K562 (cell line): ENCODE data around the gene PDZD8. TPM values are rescaled to one million over a fixed set of nuclear protein-coding genes. Genes with fewer than 3 reads are reported as not detected.

Source experiments
- ATAC-seq: fragments of 200-7000 bp; cut with Tn5 transposase; 3 replicates; pipeline ENCODE4 v1.9.1; 2020; ENCODE audit warnings: moderate library complexity
- BruUV-seq: library from RNA; stranded (reverse); fragments of 400-500 nt; replicated peaks from 2 replicates; lab custom pipeline; 2021; lab: Mats Ljungman, UMichigan
- CTCF ChIA-PET: fragments of 300-600 bp; formaldehyde crosslinking; extraction: SDS; loops from one replicate; lab custom pipeline; 2021; ENCODE audit warnings: low intra/inter-chr PET ratio; lab: Yijun Ruan, JAX
- POLR2A ChIA-PET: fragments of 300-600, 350-650 bp; sonication (Branson Sonifier 250); formaldehyde crosslinking; extraction: SDS; loops from one replicate; lab custom pipeline; 2021; ENCODE audit warnings: antibody characterized with exemption, inconsistent platforms; lab: Yijun Ruan, JAX
- DNase-seq, 4 experiments: peaks; one replicate each; pipeline versions ENCODE4 v3.0.0 to v3.0.0-alpha.2; 2011 to 2018; ENCODE audit warnings: low spot score in 3 of 4, mixed read lengths in 3 of 4; ENCODE audit errors: extremely low read depth in 1 of 4
- FAIRE-seq: peaks from 2 replicates; lab custom pipeline; 2011; peaks lifted over from hg19 to GRCh38; lab: Jason Lieb, UNC
- H2AFZ ChIP-seq: 2 replicates; pipeline ENCODE4 v1.6.0; 2011; ENCODE audit warnings: low read depth, low read length, control low read depth, inconsistent platforms
- H3K27ac ChIP-seq: fragments of 200-600 bp; 3 replicates; pipeline ENCODE4 v1.8.0; 2011; ENCODE audit warnings: low read depth, mild to moderate bottlenecking, control low read depth, inconsistent platforms, low read length, moderate library complexity, mixed read lengths; ENCODE audit errors: extremely low read depth
- H3K27me3 ChIP-seq, 2 experiments: fragments of 300-600 bp in 1 of 2; 2 replicates in 1 of 2; 3 replicates in 1 of 2; pipeline versions ENCODE4 v1.6.0 to v1.8.0; 2011; ENCODE audit warnings: inconsistent platforms in 2 of 2, low read length in 2 of 2, mild to moderate bottlenecking in 1 of 2, mixed read lengths in 1 of 2, moderate library complexity in 1 of 2; ENCODE audit not compliant: control insufficient read depth in 2 of 2, insufficient read depth in 2 of 2
- H3K36me3 ChIP-seq: fragments of 300-600 bp; 3 replicates; pipeline ENCODE4 v1.8.0; 2011; ENCODE audit warnings: mild to moderate bottlenecking, low read length, inconsistent platforms; ENCODE audit not compliant: control insufficient read depth, insufficient read depth
- H3K4me1 ChIP-seq, 2 experiments: fragments of 200-600 bp in 1 of 2; replicated peaks in 1 of 2; 2 replicates in 1 of 2; 3 replicates in 1 of 2; pipeline versions ENCODE4 v1.5.1 to v1.8.0; 2011; ENCODE audit warnings: inconsistent platforms in 2 of 2, low read length in 2 of 2, mild to moderate bottlenecking in 1 of 2, mixed read lengths in 1 of 2, moderate library complexity in 1 of 2; ENCODE audit not compliant: control insufficient read depth in 2 of 2, insufficient read depth in 2 of 2
- H3K4me2 ChIP-seq: 2 replicates; pipeline ENCODE4 v1.6.1; 2011; ENCODE audit warnings: low read length, control low read depth, inconsistent platforms, mixed read lengths; ENCODE audit not compliant: insufficient read depth
- H3K4me3 ChIP-seq: fragments of 200-600 bp; sonication (generic), shearing (Covaris generic); 2 replicates; pipeline ENCODE4 v1.5.1; 2016; ENCODE audit warnings: control low read depth, inconsistent platforms
- H3K79me2 ChIP-seq: fragments of 200-600 bp; 3 replicates; pipeline ENCODE4 v1.8.0; 2011; ENCODE audit warnings: low read length, inconsistent platforms; ENCODE audit not compliant: control insufficient read depth, insufficient read depth
- H3K9ac ChIP-seq, 2 experiments: 2 replicates each; pipeline versions ENCODE4 v1.6.0 to v1.6.1; 2011; ENCODE audit warnings: low read depth in 2 of 2, low read length in 2 of 2, control low read depth in 1 of 2, inconsistent platforms in 1 of 2, mild to moderate bottlenecking in 1 of 2, mixed read lengths in 1 of 2; ENCODE audit not compliant: insufficient read depth in 1 of 2
- H3K9me1 ChIP-seq: one replicate; pipeline ENCODE4 v1.6.0; 2011; ENCODE audit warnings: inconsistent platforms, mild to moderate bottlenecking, low read length, moderate library complexity; ENCODE audit not compliant: control insufficient read depth, insufficient read depth
- H3K9me3 ChIP-seq: replicated peaks from 2 replicates; pipeline ENCODE4 v1.5.1; 2011; ENCODE audit warnings: low read depth, low read length, inconsistent platforms; ENCODE audit not compliant: control insufficient read depth, insufficient read depth
- H4K20me1 ChIP-seq: replicated peaks from 2 replicates; pipeline ENCODE4 v1.6.1; 2011; ENCODE audit warnings: low read length, inconsistent platforms, mixed read lengths; ENCODE audit not compliant: control insufficient read depth, insufficient read depth
- ESRRB ChIP-seq: fragments of 250-450 bp; sonication (Bioruptor Pico); IDR thresholded peaks from 2 replicates; pipeline ENCODE4 v1.5.0; 2020; ENCODE audit warnings: mild to moderate bottlenecking, moderate library complexity, borderline replicate concordance
- GABPA ChIP-seq: fragments of 200-800 bp; sonication (Bioruptor generic); conservative IDR thresholded peaks from 2 replicates; pipeline ENCODE4 v1.6.1; 2016; ENCODE audit warnings: low read depth, missing genetic modification characterization, missing compliant biosample characterization
- HNRNPUL1 ChIP-seq: fragments of 200-400 bp; formaldehyde crosslinking; IDR thresholded peaks from 2 replicates; pipeline ENCODE4 v1.6.1; 2017; ENCODE audit warnings: low read length
- LCOR ChIP-seq: sonication (generic); formaldehyde crosslinking; IDR thresholded peaks from 2 replicates; pipeline ENCODE4 v1.8.0; 2022; ENCODE audit warnings: mild to moderate bottlenecking, missing genetic modification reagents
- NR1H2 ChIP-seq: sonication (generic); formaldehyde crosslinking; IDR thresholded peaks from 2 replicates; pipeline ENCODE4 v1.4.0; 2020; ENCODE audit warnings: mild to moderate bottlenecking, missing genetic modification reagents
- TEAD2 ChIP-seq: fragments of 450-650 bp; IDR thresholded peaks from 2 replicates; pipeline ENCODE4 v1.6.1; 2016; ENCODE audit warnings: missing genetic modification characterization, control low read depth, missing compliant biosample characterization
- ZNF232 ChIP-seq: sonication (generic); formaldehyde crosslinking; IDR thresholded peaks from 2 replicates; pipeline ENCODE4 v1.8.0; 2022; ENCODE audit warnings: mild to moderate bottlenecking, missing genetic modification reagents
- ZNF24 ChIP-seq: fragments of 450-650 bp; IDR thresholded peaks from 2 replicates; pipeline ENCODE4 v1.6.1; 2016
- WGBS: fragments of 100-300 bp; shearing (Covaris generic); methylation state at CpG from one replicate; pipeline ENCODE4 v1.1.6; 2016; ENCODE audit warnings: low coverage, mixed read lengths; ENCODE audit not compliant: insufficient coverage; ENCODE audit errors: missing lambda C conversion rate; 5-methylcytosine and 5-hydroxymethylcytosine counted together
- in situ Hi-C: fragments of 300-500 bp; cut with MboI; formaldehyde crosslinking; loops from 4 replicates; pipeline ENCODE4 v1.15.0; 2018; ENCODE audit warnings: inconsistent platforms, mixed read lengths
- intact Hi-C: fragments of 100-400 bp; cut with micrococcal nuclease; formaldehyde crosslinking; loops from 2 replicates; pipeline ENCODE4 v1.14.2; 2022
- polyA plus RNA-seq, 8 experiments: library from polyadenylated mRNA; depleted of rRNA in 4 of 8; stranded (reverse) in 5 of 8; unstranded in 3 of 8; fragments of >200 nt; fragmentation: Nextera tagmentation in 2 of 8; fragmentation: Illumina TruSeq in 1 of 8; extraction: Ambion mirVana in 2 of 8; extraction: Trizol in 1 of 8; gene quantifications; 2 replicates each; pipeline versions ENCODE4 v1.2.1 to v1.2.3, GENCODE V29; 2011 to 2014; ENCODE audit warnings: inconsistent platforms in 1 of 8, missing spikeins in 1 of 8
- total RNA-seq, 7 experiments: library from RNA; depleted of rRNA in 6 of 7; stranded (reverse); fragments of >200 nt in 6 of 7; fragmentation: Illumina TruSeq in 2 of 7; extraction: Trizol in 2 of 7; gene quantifications; 2 replicates each; pipeline versions ENCODE4 v1.2.1 to v1.2.3, GENCODE V29; 2011 to 2021; ENCODE audit warnings: low replicate concordance in 1 of 7
- TF ChIP-seq, protein P1 (sequence below): fragments of 450-650 bp; IDR thresholded peaks from 2 replicates; pipeline ENCODE4 v1.6.1; 2017; ENCODE audit warnings: mild to moderate bottlenecking, moderate library complexity
- TF ChIP-seq, protein P2 (sequence below): IDR thresholded peaks from 2 replicates; pipeline ENCODE4 v1.6.1; 2012; ENCODE audit warnings: low read depth, low read length, improper control_type of control experiment, borderline replicate concordance
- TF ChIP-seq, protein P3 (sequence below): fragments of 450-650 bp; IDR thresholded peaks from 2 replicates; pipeline ENCODE4 v1.6.1; 2016
- TF ChIP-seq, protein P4 (sequence below): fragments of 450-650 bp; IDR thresholded peaks from 2 replicates; pipeline ENCODE4 v1.6.1; 2014; ENCODE audit warnings: low read depth, mild to moderate bottlenecking, moderate library complexity, borderline replicate concordance
- TF ChIP-seq, protein P5 (sequence below): fragments of 250-450 bp; sonication (Bioruptor Pico); IDR thresholded peaks from 2 replicates; pipeline ENCODE4 v1.5.1; 2021; ENCODE audit warnings: mild to moderate bottlenecking

PDZD8 gene
- total and polyA plus RNA-seq, 9 of the 15 experiments (the other 6 are each of a cell fraction or from before 2014, with no cell fraction given), result 5.5 to 53.4 (median 36.8) TPM

DNA sequence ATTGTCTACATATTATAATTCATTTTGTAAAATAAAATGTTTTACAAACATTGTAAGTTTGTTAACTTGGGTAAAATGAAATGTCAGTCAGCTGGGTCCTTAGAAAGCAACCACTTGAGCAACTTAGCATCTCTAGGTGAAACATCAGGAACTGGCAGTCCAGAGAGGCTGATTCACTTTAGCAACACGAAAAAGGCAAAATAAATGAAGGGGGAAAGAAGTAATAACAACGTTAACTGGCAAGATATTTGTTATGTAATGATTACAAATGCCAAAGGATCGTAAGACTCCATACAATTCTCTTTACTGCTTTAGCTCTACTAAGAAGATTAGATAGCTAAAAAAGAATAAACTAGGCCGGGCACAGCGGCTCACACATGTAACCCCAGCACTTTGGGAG is 5.0 kb downstream of the PDZD8 start (continued):
- TF ChIP-seq TEAD2 (tag) (no peak), ZNF24 (no peak), NR1H2 (CRISPR knock-in tag) (no peak), GABPA (no peak)

DNA sequence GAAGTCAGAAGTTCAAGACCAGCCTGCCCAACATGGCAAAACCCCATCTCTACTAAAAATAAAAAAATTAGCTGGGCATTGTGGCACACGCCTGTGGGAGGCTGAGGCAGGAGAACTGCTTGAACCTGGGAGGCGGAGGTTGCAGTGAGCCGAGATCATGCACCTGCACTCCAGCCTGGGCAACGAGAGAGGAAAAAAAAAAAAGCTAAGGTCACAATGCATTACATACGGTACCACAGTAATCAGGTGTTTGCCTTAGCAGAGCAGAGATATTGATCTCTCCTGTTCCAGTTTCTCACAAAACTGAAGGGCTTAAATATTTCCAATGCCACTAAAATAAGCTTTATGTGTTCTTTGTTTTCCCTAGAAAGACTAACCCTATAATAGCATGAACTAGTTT is 7.5 kb downstream of the PDZD8 start:
- Histone ChIP-seq H2AFZ (no peak overlapping the region), H3K27me3 (no peaks in the 10 kb centered on the region), H3K27ac (no peak overlapping the region), H3K36me3 (peaks cover 27% of the 10 kb centered on the region; the same call in 2 of the 3 replicates), H3K79me2 (peaks cover 100% of the 10 kb centered on the region), H3K9me3 (no peaks in the 10 kb centered on the region), H4K20me1 (peaks cover 42% of the 10 kb centered on the region), H3K9me1 (no peaks in the 10 kb centered on the region), H3K9ac (no peak overlapping the region), H3K4me3 (no peak overlapping the region), H3K4me1 (peaks cover 22% of the 10 kb centered on the region in 2 experiments; a peak in 4 of 5 replicates), H3K4me2 (no peak overlapping the region; the same call in 1 of the 2 replicates)
- WGBS, result 28% methylated on average over 5 of the region's 5 CpGs
- ChIA-PET POLR2A (interaction anchor here (0.7 to 1.6 kb wide), 3 partner anchors 12 to 74 kb away, joined by 3 to 4 read pairs (median 4); no protein-coding TSS in a partner anchor), CTCF (no interaction called here)
- no peak for ATAC-seq
- DNase-seq, result no peak
- intact Hi-C loops (no loop called here), in situ Hi-C loops (no loop called here)
- FAIRE-seq, result no peak
- no TSS peak for BruUV-seq
- TF ChIP-seq, protein P1, sequence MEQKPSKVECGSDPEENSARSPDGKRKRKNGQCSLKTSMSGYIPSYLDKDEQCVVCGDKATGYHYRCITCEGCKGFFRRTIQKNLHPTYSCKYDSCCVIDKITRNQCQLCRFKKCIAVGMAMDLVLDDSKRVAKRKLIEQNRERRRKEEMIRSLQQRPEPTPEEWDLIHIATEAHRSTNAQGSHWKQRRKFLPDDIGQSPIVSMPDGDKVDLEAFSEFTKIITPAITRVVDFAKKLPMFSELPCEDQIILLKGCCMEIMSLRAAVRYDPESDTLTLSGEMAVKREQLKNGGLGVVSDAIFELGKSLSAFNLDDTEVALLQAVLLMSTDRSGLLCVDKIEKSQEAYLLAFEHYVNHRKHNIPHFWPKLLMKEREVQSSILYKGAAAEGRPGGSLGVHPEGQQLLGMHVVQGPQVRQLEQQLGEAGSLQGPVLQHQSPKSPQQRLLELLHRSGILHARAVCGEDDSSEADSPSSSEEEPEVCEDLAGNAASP, result no peak
- TF ChIP-seq ZNF232 (no peak), ESRRB (CRISPR knock-in tag) (no peak), HNRNPUL1 (no peak), LCOR (CRISPR knock-in tag) (no peak)
- TF ChIP-seq, protein P2, sequence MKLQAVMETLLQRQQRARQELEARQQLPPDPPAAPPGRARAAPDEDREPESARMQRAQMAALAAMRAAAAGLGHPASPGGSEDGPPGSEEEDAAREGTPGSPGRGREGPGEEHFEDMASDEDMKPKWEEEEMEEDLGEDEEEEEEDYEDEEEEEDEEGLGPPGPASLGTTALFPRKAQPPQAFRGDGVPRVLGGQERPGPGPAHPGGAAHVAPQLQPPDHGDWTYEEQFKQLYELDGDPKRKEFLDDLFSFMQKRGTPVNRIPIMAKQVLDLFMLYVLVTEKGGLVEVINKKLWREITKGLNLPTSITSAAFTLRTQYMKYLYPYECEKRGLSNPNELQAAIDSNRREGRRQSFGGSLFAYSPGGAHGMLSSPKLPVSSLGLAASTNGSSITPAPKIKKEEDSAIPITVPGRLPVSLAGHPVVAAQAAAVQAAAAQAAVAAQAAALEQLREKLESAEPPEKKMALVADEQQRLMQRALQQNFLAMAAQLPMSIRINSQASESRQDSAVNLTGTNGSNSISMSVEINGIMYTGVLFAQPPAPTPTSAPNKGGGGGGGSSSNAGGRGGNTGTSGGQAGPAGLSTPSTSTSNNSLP, result no peak
- TF ChIP-seq, protein P3, sequence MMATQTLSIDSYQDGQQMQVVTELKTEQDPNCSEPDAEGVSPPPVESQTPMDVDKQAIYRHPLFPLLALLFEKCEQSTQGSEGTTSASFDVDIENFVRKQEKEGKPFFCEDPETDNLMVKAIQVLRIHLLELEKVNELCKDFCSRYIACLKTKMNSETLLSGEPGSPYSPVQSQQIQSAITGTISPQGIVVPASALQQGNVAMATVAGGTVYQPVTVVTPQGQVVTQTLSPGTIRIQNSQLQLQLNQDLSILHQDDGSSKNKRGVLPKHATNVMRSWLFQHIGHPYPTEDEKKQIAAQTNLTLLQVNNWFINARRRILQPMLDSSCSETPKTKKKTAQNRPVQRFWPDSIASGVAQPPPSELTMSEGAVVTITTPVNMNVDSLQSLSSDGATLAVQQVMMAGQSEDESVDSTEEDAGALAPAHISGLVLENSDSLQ, result no peak
- TF ChIP-seq, protein P4, sequence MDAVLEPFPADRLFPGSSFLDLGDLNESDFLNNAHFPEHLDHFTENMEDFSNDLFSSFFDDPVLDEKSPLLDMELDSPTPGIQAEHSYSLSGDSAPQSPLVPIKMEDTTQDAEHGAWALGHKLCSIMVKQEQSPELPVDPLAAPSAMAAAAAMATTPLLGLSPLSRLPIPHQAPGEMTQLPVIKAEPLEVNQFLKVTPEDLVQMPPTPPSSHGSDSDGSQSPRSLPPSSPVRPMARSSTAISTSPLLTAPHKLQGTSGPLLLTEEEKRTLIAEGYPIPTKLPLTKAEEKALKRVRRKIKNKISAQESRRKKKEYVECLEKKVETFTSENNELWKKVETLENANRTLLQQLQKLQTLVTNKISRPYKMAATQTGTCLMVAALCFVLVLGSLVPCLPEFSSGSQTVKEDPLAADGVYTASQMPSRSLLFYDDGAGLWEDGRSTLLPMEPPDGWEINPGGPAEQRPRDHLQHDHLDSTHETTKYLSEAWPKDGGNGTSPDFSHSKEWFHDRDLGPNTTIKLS, result no peak
- TF ChIP-seq, protein P5, sequence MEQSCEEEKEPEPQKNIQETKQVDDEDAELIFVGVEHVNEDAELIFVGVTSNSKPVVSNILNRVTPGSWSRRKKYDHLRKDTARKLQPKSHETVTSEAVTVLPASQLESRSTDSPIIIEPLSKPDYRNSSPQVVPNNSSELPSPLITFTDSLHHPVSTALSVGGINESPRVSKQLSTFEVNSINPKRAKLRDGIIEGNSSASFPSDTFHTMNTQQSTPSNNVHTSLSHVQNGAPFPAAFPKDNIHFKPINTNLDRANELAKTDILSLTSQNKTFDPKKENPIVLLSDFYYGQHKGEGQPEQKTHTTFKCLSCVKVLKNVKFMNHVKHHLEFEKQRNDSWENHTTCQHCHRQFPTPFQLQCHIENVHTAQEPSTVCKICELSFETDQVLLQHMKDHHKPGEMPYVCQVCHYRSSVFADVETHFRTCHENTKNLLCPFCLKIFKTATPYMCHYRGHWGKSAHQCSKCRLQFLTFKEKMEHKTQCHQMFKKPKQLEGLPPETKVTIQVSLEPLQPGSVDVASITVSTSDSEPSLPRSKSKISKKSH, result no peak
